Measurements from ENCODE around the gene DIP2B.

Gene DIP2B

DNA sequence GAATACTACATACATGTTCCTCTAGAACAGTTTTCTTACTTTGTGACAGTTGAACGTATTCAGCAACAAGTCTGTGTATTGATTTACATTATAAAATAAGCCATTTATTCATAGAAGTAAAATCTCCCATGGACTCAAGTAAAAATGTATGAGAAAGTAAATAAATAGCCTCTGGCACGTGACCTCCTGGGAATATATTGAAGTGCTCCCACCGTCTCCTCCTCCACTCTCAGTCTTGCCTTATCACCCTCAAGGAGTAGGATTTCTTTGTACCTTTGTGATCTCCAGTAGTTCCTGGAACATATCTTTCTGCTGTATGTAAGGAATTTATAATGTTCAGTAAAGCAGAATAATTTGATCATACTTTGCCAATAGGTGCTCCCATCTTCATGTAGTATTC, 90.9 kb downstream of the DIP2B start:
- H3K4me3 Mint-ChIP-seq: no peak overlapping the region
- peaks cover 2% of the 10 kb centered on the region for H3K27me3 Mint-ChIP-seq (ENCODE audit: low read depth, poor library complexity)
- no peak overlapping the region for H3K27ac Mint-ChIP-seq
- H3K36me3 Mint-ChIP-seq (ENCODE audit: low read depth): peaks cover 5% of the 10 kb centered on the region
- H3K9me3 Mint-ChIP-seq: peaks cover 5% of the 10 kb centered on the region
- TF ChIP-seq, protein P1, sequence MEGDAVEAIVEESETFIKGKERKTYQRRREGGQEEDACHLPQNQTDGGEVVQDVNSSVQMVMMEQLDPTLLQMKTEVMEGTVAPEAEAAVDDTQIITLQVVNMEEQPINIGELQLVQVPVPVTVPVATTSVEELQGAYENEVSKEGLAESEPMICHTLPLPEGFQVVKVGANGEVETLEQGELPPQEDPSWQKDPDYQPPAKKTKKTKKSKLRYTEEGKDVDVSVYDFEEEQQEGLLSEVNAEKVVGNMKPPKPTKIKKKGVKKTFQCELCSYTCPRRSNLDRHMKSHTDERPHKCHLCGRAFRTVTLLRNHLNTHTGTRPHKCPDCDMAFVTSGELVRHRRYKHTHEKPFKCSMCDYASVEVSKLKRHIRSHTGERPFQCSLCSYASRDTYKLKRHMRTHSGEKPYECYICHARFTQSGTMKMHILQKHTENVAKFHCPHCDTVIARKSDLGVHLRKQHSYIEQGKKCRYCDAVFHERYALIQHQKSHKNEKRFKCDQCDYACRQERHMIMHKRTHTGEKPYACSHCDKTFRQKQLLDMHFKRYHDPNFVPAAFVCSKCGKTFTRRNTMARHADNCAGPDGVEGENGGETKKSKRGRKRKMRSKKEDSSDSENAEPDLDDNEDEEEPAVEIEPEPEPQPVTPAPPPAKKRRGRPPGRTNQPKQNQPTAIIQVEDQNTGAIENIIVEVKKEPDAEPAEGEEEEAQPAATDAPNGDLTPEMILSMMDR (IDR thresholded peaks at IDR 0.05): no peak
- DNase-seq: no peak
- H3K4me1 Mint-ChIP-seq: peaks cover 16% of the 10 kb centered on the region

DNA sequence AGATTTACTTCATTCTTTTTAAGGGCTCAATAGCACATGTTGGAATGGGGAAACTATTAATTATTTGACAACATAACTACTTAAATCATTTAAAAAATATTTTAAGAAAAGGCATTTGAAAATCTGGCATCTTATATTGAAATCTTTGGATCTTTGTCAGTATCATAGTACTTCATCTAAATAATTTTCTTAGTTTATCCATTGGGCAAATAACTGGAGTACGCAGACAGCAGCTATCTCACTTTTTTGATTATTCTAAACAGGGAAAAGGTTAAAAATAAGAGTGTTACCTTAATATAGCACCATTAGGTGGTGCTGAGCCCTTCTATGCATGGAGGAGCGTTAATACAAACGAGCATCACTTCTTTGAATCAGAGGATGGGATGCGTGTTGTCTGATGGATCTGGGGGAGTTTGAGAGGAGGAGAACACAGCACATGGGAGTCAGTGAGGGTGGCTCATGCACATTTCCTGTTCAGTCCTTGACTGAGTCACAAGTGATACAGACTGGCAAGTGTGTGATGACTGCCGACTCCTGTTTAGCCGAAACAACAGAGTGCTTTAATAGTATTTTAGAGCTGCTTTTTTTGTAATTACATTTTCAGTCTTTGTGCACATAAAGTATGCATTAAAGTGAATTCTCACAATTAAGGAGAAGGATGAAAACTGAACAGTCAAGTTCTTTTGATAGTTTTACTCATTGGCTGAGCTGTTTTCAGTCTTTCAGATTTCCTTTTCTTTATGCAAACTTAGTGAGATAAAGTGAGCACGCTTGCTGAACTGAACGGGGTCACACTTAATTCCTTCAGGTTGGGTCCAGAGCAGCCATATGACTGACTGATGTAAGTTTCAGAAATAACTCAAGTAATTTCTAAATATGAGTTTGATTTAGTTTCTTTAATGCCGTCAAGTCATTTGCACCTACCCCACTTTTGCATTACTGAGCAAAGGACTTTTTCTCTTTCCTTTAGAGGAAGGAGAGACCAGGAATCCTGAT, 92.7 kb downstream of the DIP2B start:
- Mint-ChIP-seq H3K4me3 (no peak overlapping the region), H3K9me3 (no peaks in the 10 kb centered on the region), H3K27me3 (ENCODE audit: low read depth, poor library complexity) (peaks cover 2% of the 10 kb centered on the region), H3K27ac (peak overlapping the region; percentile 12), H3K4me1 (peaks cover 16% of the 10 kb centered on the region), H3K36me3 (ENCODE audit: low read depth) (peaks cover 16% of the 10 kb centered on the region)
- TF ChIP-seq, protein P1 (IDR thresholded peaks at IDR 0.05): no peak
- DNase-seq: no peak

DNA sequence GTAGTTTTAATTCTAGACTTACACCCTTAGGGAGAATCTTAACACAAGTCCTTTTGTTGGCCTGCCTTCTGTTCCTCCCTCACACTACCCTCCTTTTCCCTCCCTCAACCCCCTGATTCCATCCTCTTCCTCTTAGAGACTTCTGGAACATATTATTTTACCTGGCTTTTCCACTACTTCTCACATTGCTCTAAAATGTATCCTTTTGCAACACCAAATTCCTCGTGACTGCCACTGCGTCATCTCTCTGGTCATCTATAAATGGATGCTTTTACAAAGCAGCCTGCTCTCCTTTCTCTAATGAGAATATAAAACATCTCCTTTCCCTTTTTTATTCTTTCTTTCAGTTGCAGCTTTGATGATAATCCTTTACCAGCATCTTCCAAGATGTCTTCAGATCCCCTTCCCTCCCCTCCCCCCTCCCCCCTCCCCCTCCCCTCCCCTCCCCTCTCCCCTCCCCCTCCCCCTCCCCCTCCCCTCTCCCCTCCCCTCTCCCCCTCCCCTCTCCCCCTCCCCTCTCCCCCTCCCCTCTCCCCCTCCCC, 93.6 kb downstream of the DIP2B start:
- Mint-ChIP-seq H3K27me3 (ENCODE audit: low read depth, poor library complexity) (peaks cover 2% of the 10 kb centered on the region), H3K36me3 (ENCODE audit: low read depth) (peaks cover 16% of the 10 kb centered on the region), H3K4me1 (peaks cover 19% of the 10 kb centered on the region), H3K27ac (peak overlapping the region; percentile 3), H3K4me3 (no peak overlapping the region), H3K9me3 (no peaks in the 10 kb centered on the region)
- no peak for DNase-seq
- TF ChIP-seq, protein P1 (IDR thresholded peaks at IDR 0.05): no peak

DNA sequence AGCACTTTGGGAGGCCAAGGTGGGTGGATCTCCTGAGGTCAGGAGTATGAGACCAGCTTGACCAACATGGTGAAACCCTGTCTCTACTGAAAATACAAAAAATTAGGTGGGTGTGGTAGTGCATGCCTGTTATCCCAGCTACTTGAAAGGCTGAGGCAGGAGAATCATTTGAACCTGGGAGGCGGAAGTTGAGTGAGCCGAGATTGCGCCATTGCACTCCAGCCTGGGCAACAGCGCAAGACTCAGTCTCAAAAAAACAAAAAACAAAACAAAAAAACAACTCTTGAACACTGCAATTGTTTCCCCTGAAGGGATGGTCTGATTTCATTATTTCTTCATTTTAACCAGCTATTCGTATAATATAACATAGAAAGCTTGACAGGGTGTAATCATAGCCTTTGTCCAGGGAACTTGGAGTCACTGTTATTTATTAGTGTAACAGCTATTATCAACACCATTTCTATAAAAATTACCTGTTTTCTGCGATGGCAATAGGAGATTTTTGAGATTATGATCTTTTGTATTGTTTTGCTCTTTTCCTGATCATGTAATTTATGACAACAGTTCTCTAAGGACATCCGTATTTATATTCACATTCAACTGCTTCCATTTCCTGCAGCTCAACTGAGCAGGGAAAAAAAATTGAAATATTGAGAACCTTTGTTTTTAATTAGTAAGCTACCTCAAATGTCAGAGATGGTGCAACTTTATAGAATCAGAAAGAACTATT, 94.7 kb downstream of the DIP2B start:
- TF ChIP-seq, protein P1 (IDR thresholded peaks at IDR 0.05): no peak
- no peak for DNase-seq
- H3K4me3 Mint-ChIP-seq: no peak overlapping the region
- H3K27me3 Mint-ChIP-seq (ENCODE audit: low read depth, poor library complexity): peaks cover 2% of the 10 kb centered on the region
- H3K36me3 Mint-ChIP-seq (ENCODE audit: low read depth): peaks cover 16% of the 10 kb centered on the region
- no peak overlapping the region for H3K27ac Mint-ChIP-seq
- H3K9me3 Mint-ChIP-seq: no peaks in the 10 kb centered on the region
- H3K4me1 Mint-ChIP-seq: peaks cover 23% of the 10 kb centered on the region

DNA sequence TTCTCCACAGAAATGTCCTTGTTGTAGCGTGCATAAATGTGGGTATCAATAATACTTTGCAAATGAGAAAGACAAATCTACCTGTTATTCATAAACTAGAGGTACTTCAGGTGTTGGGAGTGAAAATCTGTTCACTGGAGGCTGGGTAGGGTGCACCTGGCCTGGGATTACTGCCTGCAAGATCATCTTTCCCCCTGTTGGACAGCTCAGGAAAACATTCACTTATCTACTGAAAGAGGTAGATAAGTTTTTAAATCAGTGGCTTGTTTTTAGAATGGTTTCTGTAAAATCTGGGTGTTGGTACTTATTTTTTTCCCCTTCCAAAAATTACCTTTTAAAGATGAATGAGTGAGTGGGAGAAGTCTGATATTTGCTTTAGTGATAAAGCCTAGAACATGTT, 95.6 kb downstream of the DIP2B start:
- Mint-ChIP-seq H3K4me1 (peaks cover 23% of the 10 kb centered on the region), H3K9me3 (no peaks in the 10 kb centered on the region), H3K4me3 (no peak overlapping the region), H3K27me3 (ENCODE audit: low read depth, poor library complexity) (peaks cover under 1% of the 10 kb centered on the region), H3K36me3 (ENCODE audit: low read depth) (peaks cover 16% of the 10 kb centered on the region), H3K27ac (no peak overlapping the region)
- TF ChIP-seq, protein P1 (IDR thresholded peaks at IDR 0.05): no peak
- no peak for DNase-seq
